H1 (cell line): ENCODE data around the gene COQ5. TPM values are rescaled to one million over a fixed set of nuclear protein-coding genes. Genes with fewer than 3 reads are reported as not detected.

ENCODE experiments used
- ASH2L ChIP-seq: fragments of 200-600, 300-600 bp; sonication (generic); IDR thresholded peaks from one replicate; pipeline ENCODE4 v1.7.1; 2017; ENCODE audit warnings: low read length
- CHD7 ChIP-seq: fragments of 300-600 bp; sonication (generic); IDR thresholded peaks from 2 replicates; pipeline ENCODE4 v1.7.1; 2012; ENCODE audit warnings: low read length, moderate library complexity, mild to moderate bottlenecking, inconsistent platforms; ENCODE audit not compliant: insufficient replicate concordance
- CTBP2 ChIP-seq: IDR thresholded peaks from 2 replicates; pipeline ENCODE4 v1.7.0; 2011; ENCODE audit warnings: borderline replicate concordance, mild to moderate bottlenecking, moderate library complexity, mixed read lengths, low read length; ENCODE audit not compliant: insufficient read depth, insufficient read length
- E2F6 ChIP-seq: IDR thresholded peaks from 2 replicates; pipeline ENCODE4 v1.6.1; 2012; ENCODE audit warnings: inconsistent platforms
- JUND ChIP-seq: IDR thresholded peaks from 2 replicates; pipeline ENCODE4 v1.6.1; 2011; ENCODE audit warnings: mild to moderate bottlenecking, improper control_type of control experiment, low read length
- POLR2AphosphoS5 ChIP-seq: IDR thresholded peaks from 2 replicates; pipeline ENCODE4 v1.6.1; 2011; ENCODE audit warnings: low read depth, low read length
- SP4 ChIP-seq: IDR thresholded peaks from 2 replicates; pipeline ENCODE4 v1.6.1; 2012; ENCODE audit warnings: low read length, inconsistent platforms
- polyA plus RNA-seq, 7 experiments: library from polyadenylated mRNA; depleted of rRNA in 3 of 7; stranded (reverse) in 5 of 7; unstranded in 2 of 7; fragments of >200 nt in 5 of 7; fragments of 200-250 nt in 2 of 7; gene quantifications; 1 replicate in 5 of 7; 2 replicates in 1 of 7; 4 replicates in 1 of 7; pipeline versions ENCODE4 v1.2.1 to v1.2.3, GENCODE V29; 2011 to 2013; ENCODE audit warnings: missing spikeins in 2 of 7, mixed read lengths in 2 of 7
- total RNA-seq: library from RNA; stranded (reverse); fragmentation: NEBNext Ultra II Directional; extraction: Animal tissue kit (Norgen Biotek cat#: 25700); gene quantifications from 2 replicates; pipeline ENCODE4 v1.2.1, GENCODE V29; 2021

COQ5 gene
- total and polyA plus RNA-seq, 2 of the 8 experiments (the other 6 are each of a cell fraction or from before 2014, with no cell fraction given) = 35.1 to 35.8 TPM

DNA sequence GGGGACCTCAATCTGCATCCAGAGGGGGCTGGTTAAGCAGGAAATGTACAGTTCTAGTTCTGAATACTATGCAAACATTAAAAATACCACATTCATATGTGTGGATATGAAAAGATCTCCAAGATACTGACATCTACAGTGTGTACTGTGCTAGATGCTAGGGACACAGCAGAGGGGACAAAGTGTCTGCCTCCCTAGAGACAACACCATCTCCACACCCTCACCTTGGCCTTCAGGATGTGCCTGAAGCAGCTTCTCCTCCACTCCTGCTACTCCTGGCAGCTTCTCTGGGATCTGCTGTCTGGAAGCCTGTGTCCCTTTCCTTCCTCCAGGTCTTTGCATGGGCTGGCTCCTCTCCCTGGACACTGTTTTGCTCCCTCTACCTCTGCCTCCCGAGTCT lies 48.7 kb downstream of the COQ5 start (continued):
- TF ChIP-seq CHD7 (no peak), JUND (no peak), POLR2AphosphoS5 (no peak), CTBP2 (no peak), ASH2L (no peak), E2F6 (no peak), SP4 (no peak)
